ENCODE data around the gene CYB5R2. TPM values are rescaled to one million over a fixed set of nuclear protein-coding genes. Genes with fewer than 3 reads are reported as not detected.

The CYB5R2 gene
- polyA plus RNA-seq (ENCODE audit: insufficient read length in 10 of 10), result 10 to 100 TPM in 7 of 10 donors, 1 to 10 TPM in 3; 7.9 to 17.3 (median 11.4) TPM
- long read RNA-seq, donor 1, partial matches to known transcripts, result 0 of 1 reads
- long read RNA-seq, donor 1, other reads (novel, unspliced or antisense), result 0 of 1 reads
- long read RNA-seq, donor 2, result 0 reads
- long read RNA-seq, donor 3, result 0 reads
- long read RNA-seq, donor 4, partial matches to known transcripts, result 0 of 2 reads
- long read RNA-seq, donor 4, other reads (novel, unspliced or antisense), result 0 of 2 reads
- long read RNA-seq, donor 5, result 0 reads
- long read RNA-seq, donor 6, partial matches to known transcripts, result 5 of 6 reads
- long read RNA-seq, donor 6, other reads (novel, unspliced or antisense), result 0 of 6 reads
- long read RNA-seq, donor 7, partial matches to known transcripts, result 5 of 5 reads
- long read RNA-seq, donor 7, other reads (novel, unspliced or antisense), result 0 of 5 reads
- long read RNA-seq, donor 8, partial matches to known transcripts, result 0 of 1 reads
- long read RNA-seq, donor 8, other reads (novel, unspliced or antisense), result 0 of 1 reads
- long read RNA-seq, donor 9, result 0 reads

DNA sequence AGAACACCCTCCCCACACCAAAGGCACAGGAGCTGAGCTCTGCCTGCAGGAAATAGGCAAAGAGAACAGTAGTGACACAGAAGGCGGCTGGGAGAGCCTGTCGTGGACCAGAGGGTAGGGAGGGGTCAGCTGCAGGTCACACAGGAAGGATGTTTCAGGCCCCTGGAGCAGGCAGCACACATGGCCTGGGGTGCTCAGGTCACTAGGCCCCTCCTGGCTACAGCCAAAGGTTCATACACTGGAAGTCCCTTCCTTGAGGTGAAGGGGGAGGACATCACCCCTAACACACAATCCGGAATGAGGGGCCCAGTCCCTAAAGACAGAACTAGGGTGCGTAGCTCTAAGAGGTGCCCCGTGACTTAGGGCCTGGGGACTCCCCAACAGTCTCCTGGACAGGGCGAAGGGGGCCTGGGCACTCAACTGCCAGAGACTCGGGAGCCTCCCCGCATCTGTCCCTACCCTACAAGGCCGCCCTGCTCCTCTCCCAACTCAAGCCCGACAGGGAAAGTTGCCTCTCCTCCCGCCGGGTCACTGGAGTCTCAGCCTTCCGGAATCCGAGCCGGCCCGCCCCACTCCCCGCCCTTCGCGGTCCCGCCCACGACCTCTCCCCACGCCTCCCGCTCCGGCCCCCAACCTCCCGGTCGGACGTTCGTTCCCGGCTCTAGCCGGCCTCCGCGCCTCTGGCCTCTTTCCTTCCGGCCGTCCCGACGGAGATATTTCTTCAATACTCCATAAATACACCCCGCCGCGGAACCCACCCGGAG is at the start of gene CYB5R2:
Gene CYB5R2 (minus strand): TSS at position 541 of the 764 bp plus-strand sequence. CDS start 675 bp downstream, outside the sequence.
- DNase-seq, result peak; percentile 50 to 90 (median 83)

- no peak for DNase-seq
Observed at GRCh38 chr11:7714786-7715185, 41.5 kb upstream of the CYB5R2 start.

GRCh38 chr11:7706377-7706776 is 33.1 kb upstream of the CYB5R2 start, which contains the start of gene OVCH2:
OVCH2 (minus strand) TSS chr11:7706477; CDS start chr11:7706394, 83 bp downstream.
- DNase-seq, result no peak

DNA sequence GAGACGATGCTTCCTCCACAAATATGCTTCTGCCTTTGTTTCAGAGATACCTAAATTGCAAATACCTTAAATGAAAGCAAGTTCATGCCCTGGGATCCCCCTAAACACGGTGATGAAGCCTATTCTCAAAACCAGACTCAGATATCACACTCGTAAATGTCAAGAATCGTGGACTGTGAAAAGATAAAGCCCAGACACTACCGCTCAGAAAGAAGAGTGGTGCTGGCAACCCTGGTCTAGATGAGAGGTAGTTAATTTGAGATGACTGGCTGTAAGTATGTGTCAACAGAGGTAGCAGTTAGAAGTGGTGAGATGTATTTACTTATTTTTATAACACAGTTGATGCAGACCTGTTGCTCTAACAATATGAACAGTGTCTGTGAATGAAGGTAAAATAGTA is 30.4 kb upstream of the CYB5R2 start:
- DNase-seq, result no peak

DNA sequence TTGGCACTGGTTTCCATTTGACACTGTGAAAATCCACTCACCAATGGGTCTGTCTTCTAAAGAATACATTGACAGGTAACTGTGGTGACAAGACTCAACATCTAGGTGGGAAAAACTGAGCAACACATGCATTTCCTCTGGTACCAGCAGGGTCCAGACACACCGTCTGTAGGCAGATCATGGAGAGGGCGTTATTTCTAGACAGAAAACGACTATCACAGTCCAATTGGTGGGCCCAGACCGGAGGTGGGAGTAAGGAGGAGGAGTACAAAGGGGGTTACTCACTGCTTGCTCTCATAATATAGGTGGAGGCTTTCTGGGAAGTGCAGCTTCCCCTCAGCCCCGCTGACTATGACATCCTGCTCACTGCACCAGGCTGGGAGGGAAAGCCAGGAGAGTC is 23.1 kb upstream of the CYB5R2 start:
- no peak for DNase-seq

- DNase-seq, result no peak
Observed at GRCh38 chr11:7694235-7694634, 20.9 kb upstream of the CYB5R2 start.

- no peak for DNase-seq
Observed at GRCh38 chr11:7692426-7692825, 19.1 kb upstream of the CYB5R2 start.

DNA sequence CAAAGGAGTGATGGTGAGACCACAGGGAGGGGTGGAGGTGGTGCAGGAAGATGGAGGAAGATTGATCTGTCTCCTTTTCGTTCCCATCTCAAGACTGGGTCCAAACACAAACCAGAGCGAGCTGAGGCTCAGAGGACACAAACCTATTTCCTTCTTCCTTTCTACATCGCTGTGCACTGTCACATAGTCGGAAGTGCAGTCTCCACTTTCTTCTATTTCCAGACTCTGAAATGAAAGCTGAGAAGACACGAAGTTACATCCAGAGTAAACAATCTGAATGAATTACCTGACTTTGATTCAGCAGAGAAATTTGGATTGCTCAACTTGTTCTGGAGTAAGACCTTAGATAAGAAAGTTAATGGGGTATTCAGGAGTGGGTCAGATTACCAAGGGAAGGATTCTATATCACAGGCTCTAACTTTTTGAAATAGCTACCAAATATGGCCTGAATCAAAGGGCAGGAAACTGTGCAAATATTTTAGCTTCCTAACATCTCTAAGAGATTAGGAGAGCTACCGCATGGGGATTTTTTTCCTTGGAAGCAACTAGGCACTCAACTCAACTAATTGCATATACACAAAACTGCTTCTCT is 18.6 kb upstream of the CYB5R2 start:
- DNase-seq, result no peak

GRCh38 chr11:7690648-7691047 is 17.3 kb upstream of the CYB5R2 start:
- no peak for DNase-seq

GRCh38 chr11:7689239-7689638 is 15.9 kb upstream of the CYB5R2 start:
- DNase-seq, result no peak

DNA sequence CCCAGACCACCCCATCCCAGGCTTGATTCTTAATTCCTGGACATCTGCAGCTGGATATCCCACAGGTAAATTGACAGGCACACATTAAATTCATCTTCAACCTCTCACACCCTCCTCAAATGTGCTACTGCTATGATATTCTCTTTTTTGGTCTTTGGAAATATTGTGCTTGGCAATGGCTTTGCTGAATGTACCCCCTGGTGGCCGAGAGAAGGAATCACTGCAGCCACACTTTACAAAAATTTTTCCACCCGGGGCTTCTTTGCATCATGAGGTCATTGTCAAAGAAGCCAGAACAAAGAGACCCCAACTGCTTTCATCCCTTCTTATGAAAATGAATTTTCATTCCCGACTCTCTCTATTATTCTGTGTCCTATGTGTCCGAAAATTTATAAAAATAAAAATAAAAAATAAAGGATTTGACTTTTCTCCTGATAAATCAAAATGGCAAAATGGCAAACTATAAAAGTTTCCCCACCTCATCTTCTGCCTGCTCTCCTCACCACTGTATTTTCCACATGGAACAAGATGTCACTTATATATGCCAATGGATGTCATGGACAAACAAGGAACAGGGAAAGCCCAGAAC is 15.0 kb upstream of the CYB5R2 start:
- DNase-seq, result peak in 2 of 3 donors; percentile 39 to 65

DNA sequence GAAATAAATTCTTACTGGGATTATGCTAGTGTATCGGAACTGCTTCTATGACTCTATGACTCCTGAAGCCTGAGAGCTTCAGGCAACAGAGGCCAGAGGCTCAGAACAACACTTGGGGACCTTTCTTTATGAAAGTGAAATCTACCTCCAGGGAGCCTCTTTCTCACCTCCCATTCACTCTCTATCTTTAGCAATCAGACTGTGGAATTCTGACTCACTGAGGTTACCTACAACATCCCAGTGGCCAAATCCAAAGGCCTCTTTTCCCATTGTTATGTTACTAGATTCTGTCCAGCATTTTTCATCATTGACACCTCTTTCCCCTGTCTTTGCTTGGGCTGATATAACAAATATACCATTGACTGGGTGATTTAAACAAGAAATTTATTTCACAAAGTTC is 14.1 kb upstream of the CYB5R2 start:
- no peak for DNase-seq

GRCh38 chr11:7686761-7687160 is 13.5 kb upstream of the CYB5R2 start:
- no peak for DNase-seq

DNA sequence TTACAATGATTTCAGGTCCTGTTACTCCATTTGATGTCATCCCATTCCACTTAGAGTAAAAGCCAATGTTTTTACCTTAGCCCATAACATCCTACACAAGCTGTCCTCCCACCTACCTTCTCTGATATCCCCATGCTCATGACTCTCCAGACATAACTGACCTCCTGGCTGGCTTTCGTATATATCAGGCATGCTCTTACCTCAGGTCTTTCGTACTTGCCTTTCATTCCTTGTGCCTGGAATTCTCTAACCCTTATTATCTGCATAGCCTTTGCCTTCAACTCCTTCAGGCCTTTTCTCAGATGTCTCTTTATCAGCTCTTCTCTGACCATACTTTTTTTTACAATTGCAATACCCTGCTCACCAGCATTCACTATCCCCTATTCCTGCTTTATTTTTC is 10.3 kb upstream of the CYB5R2 start:
- DNase-seq, result no peak

DNA sequence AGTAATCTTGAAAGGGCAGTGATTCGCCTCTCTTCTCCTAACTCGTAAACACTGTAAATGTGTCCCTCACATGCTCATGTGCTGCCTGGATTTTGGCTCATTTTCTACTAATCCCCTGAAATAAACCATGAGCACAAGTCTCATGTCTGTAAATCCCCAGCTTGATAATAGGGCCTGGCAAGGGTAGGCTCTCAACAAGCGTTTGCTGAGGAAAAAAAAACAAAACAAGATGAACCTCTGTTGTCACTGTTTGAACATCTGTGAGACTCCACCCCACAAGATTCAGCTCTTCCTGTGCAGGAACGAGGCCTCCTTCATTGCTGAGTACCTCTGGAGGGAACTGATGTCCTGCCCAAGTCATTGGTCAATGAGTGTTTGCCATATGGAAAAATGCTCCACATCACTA is 4.5 kb upstream of the CYB5R2 start:
- DNase-seq, result no peak

DNA sequence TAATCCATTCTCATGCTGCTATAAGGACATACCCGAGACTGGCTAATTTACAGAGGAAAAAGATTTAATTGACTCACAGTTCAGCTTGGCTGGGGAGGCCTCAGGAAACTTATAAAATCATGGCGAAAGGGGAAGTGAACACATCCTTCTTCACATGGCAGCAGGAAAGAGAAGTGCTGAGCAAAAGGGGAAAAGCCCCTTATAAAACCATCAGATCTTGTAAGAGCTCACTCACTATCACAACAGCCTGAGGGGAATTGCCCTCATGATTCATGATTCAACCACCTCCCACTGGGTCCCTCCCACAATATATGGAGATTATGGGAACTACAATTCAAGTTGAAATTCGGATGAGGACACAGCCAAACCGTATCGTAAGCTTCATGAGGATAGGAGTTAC is 3.8 kb upstream of the CYB5R2 start:
- no peak for DNase-seq

GRCh38 chr11:7675631-7676030 is 2.3 kb upstream of the CYB5R2 start:
- DNase-seq, result no peak

DNA sequence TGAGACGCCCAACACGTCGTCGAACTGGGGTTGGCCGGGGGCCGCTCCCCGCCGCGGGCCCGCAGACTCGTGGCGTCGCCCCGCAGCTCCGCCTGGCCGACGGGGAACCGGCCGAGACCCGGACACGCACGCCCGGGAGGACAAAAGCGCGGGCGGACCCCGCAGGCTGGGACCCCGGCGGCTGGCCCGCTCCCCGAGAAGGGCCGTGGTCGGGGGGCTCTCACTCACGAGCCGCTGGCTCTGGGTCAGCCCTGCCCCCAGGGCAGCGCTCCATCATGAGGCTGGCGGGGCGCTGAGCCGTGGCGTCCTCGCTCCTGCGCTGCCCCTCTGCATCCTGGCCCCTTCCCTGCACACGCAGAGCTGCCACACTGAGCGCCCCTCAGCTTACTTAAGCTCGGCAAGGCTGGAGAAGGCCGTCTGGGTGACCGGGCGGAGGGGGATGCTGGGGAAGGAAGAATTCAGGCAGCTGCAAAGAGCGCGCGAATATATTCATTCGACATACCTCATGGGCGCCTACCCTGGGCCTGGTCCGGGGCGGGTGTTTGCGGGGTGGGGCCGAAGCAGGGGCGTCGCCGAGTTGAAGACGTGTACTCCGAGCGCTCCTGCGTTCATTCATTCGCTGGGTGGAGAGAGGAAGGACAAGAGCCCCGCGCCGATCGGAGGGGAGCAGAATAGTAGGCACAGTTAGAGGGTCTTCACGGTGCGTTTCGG is 579 bp upstream of the CYB5R2 start:
- DNase-seq, result peak in 2 of 3 donors; percentile 37 to 87

- no peak for DNase-seq
Observed at GRCh38 chr11:7672276-7672959, 882 bp downstream of the CYB5R2 start.

Data from muscle of back (tissue), 13 donors.